H1 (cell line): ENCODE results near the gene MNAT1. TPM values are rescaled to one million over a fixed set of nuclear protein-coding genes. Genes with fewer than 3 reads are reported as not detected.

Experiments used
- CTCF ChIA-PET: fragments of 300-600 bp; sonication (Branson Sonifier 250); formaldehyde crosslinking; loops from one replicate; lab custom pipeline; 2021; ENCODE audit not compliant: partially characterized antibody; lab: Charles Lee
- POLR2A ChIA-PET: fragments of 300-600 bp; sonication (Branson Sonifier 250); formaldehyde crosslinking; loops from one replicate; lab custom pipeline; 2021; ENCODE audit warnings: inconsistent platforms; ENCODE audit not compliant: partially characterized antibody; lab: Charles Lee
- DNase-seq, 2 experiments: peaks; one replicate each; pipeline versions ENCODE4 v3.0.0 to v3.0.0-alpha.2; 2010 to 2022; ENCODE audit warnings: low spot score in 2 of 2, low read depth in 1 of 2, mixed read lengths in 1 of 2
- FAIRE-seq: peaks from 2 replicates; lab custom pipeline; 2011; peaks lifted over from hg19 to GRCh38; lab: Jason Lieb, UNC
- H2AFZ ChIP-seq: 2 replicates; pipeline ENCODE4 v1.8.1; 2012; ENCODE audit warnings: low read length, inconsistent platforms
- H2AK5ac ChIP-seq: 2 replicates; pipeline ENCODE4 v1.6.1; 2013; ENCODE audit warnings: low read depth, low read length
- H2BK120ac ChIP-seq: replicated peaks from 2 replicates; pipeline ENCODE3; 2013; ENCODE audit warnings: low read depth, low read length, inconsistent platforms
- H2BK12ac ChIP-seq: 2 replicates; pipeline ENCODE4 v1.6.1; 2013; ENCODE audit warnings: low read depth, low read length
- H2BK15ac ChIP-seq: 2 replicates; pipeline ENCODE4 v1.6.1; 2013; ENCODE audit warnings: low read length
- H2BK20ac ChIP-seq: 2 replicates; pipeline ENCODE4 v1.6.1; 2013; ENCODE audit warnings: low read length
- H2BK5ac ChIP-seq: 2 replicates; pipeline ENCODE4 v1.6.1; 2013; ENCODE audit warnings: low read depth, low read length
- H3K14ac ChIP-seq: 2 replicates; pipeline ENCODE4 v1.6.1; 2013; ENCODE audit warnings: inconsistent platforms; ENCODE audit not compliant: insufficient read length
- H3K18ac ChIP-seq: 2 replicates; pipeline ENCODE4 v1.6.1; 2013; ENCODE audit warnings: low read length; ENCODE audit errors: extremely low read depth
- H3K23ac ChIP-seq: 2 replicates; pipeline ENCODE4 v1.6.1; 2013; ENCODE audit warnings: inconsistent platforms; ENCODE audit not compliant: insufficient read length
- H3K23me2 ChIP-seq: 2 replicates; pipeline ENCODE4 v1.6.1; 2013; ENCODE audit warnings: low read depth, low read length
- H3K27ac ChIP-seq: 2 replicates; pipeline ENCODE4 v1.6.1; 2011; ENCODE audit warnings: low read depth, low read length, inconsistent platforms
- H3K27me3 ChIP-seq, 4 experiments: replicated peaks in 1 of 4; 1 replicate in 1 of 4; 2 replicates in 3 of 4; pipeline versions ENCODE4 v1.6.1 to v1.8.1; 2011 to 2013; ENCODE audit warnings: low read length in 3 of 4, mild to moderate bottlenecking in 3 of 4, inconsistent platforms in 2 of 4, mixed read lengths in 2 of 4, moderate library complexity in 1 of 4; ENCODE audit not compliant: control insufficient read depth in 3 of 4, insufficient read depth in 3 of 4; ENCODE audit errors: extremely low read depth in 1 of 4
- H3K36me3 ChIP-seq, 4 experiments: 2 replicates each; pipeline versions ENCODE4 v1.6.1 to v1.8.1; 2011 to 2013; ENCODE audit warnings: mild to moderate bottlenecking in 4 of 4, low read length in 3 of 4, moderate library complexity in 2 of 4, control low read depth in 1 of 4, inconsistent platforms in 1 of 4; ENCODE audit not compliant: insufficient read depth in 4 of 4, control insufficient read depth in 2 of 4
- H3K4ac ChIP-seq: replicated peaks from 2 replicates; pipeline ENCODE3; 2013; ENCODE audit warnings: low read length, low read depth, mixed read lengths, inconsistent platforms; ENCODE audit not compliant: insufficient read length
- H3K4me1 ChIP-seq, 4 experiments: replicated peaks in 1 of 4; 1 replicate in 1 of 4; 2 replicates in 3 of 4; pipeline versions ENCODE4 v1.6.1 to v1.8.1; 2011 to 2013; ENCODE audit warnings: low read length in 3 of 4, inconsistent platforms in 2 of 4, mixed read lengths in 1 of 4; ENCODE audit not compliant: insufficient read depth in 4 of 4, control insufficient read depth in 3 of 4
- H3K4me2 ChIP-seq, 2 experiments: 2 replicates each; pipeline versions ENCODE4 v1.6.1 to v1.8.1; 2011 to 2013; ENCODE audit warnings: low read depth in 2 of 2, low read length in 2 of 2, control low read depth in 1 of 2, inconsistent platforms in 1 of 2, mild to moderate bottlenecking in 1 of 2; ENCODE audit not compliant: insufficient read depth in 1 of 2
- H3K4me3 ChIP-seq, 4 experiments: fragments of 200-600, 300-600 bp in 1 of 4; sonication (generic), shearing (Covaris generic), sonication (Bioruptor Twin) in 1 of 4; 2 replicates each; pipeline versions ENCODE4 v1.5.1 to v1.8.1; 2011 to 2016; ENCODE audit warnings: low read length in 4 of 4, low read depth in 3 of 4, control low read depth in 2 of 4, inconsistent platforms in 2 of 4, mild to moderate bottlenecking in 2 of 4, mixed read lengths in 1 of 4, moderate library complexity in 1 of 4; ENCODE audit not compliant: insufficient read depth in 2 of 4; ENCODE audit errors: extremely low read depth in 1 of 4
- H3K56ac ChIP-seq: replicated peaks from 2 replicates; pipeline ENCODE3; 2013; ENCODE audit warnings: low read depth, mild to moderate bottlenecking, mixed read lengths, low read length, inconsistent platforms; ENCODE audit not compliant: insufficient read length
- H3K79me1 ChIP-seq: 2 replicates; pipeline ENCODE4 v1.6.1; 2013; ENCODE audit warnings: low read depth, low read length, control low read depth
- H3K79me2 ChIP-seq, 2 experiments: 2 replicates each; pipeline versions ENCODE4 v1.6.1 to v1.8.1; 2012 to 2013; ENCODE audit warnings: low read length in 2 of 2, mild to moderate bottlenecking in 2 of 2, inconsistent platforms in 1 of 2; ENCODE audit not compliant: insufficient read depth in 2 of 2, control insufficient read depth in 1 of 2
- H3K9ac ChIP-seq, 4 experiments: replicated peaks in 1 of 4; 1 replicate in 1 of 4; 2 replicates in 3 of 4; pipeline versions ENCODE4 v1.6.1 to v1.8.1; 2011 to 2013; ENCODE audit warnings: low read depth in 3 of 4, low read length in 3 of 4, control low read depth in 2 of 4, mild to moderate bottlenecking in 2 of 4, moderate library complexity in 2 of 4, inconsistent platforms in 1 of 4; ENCODE audit errors: extremely low read depth in 1 of 4
- H3K9me3 ChIP-seq, 2 experiments: 2 replicates each; pipeline versions ENCODE4 v1.6.1 to v1.8.1; 2012 to 2013; ENCODE audit warnings: mild to moderate bottlenecking in 2 of 2, moderate library complexity in 2 of 2, control low read depth in 1 of 2, inconsistent platforms in 1 of 2, low read depth in 1 of 2, low read length in 1 of 2, mixed read lengths in 1 of 2; ENCODE audit not compliant: insufficient read depth in 2 of 2
- H4K20me1 ChIP-seq, 2 experiments: replicated peaks in 1 of 2; 2 replicates each; pipeline versions ENCODE3 to v1.8.1; 2011 to 2013; ENCODE audit warnings: inconsistent platforms in 2 of 2, low read length in 2 of 2, mild to moderate bottlenecking in 1 of 2; ENCODE audit not compliant: insufficient read depth in 2 of 2, control insufficient read depth in 1 of 2
- H4K5ac ChIP-seq: 2 replicates; pipeline ENCODE4 v1.6.1; 2013; ENCODE audit warnings: low read length, low read depth, mixed read lengths, inconsistent platforms; ENCODE audit not compliant: insufficient read length
- H4K8ac ChIP-seq: 2 replicates; pipeline ENCODE4 v1.8.0; 2013; ENCODE audit warnings: mild to moderate bottlenecking, moderate library complexity, low read length, inconsistent platforms; ENCODE audit not compliant: insufficient read depth; ENCODE audit errors: extremely low read depth
- H4K91ac ChIP-seq: replicated peaks from 2 replicates; pipeline ENCODE3; 2013; ENCODE audit warnings: low read length, mixed read lengths, inconsistent platforms; ENCODE audit not compliant: insufficient read length
- E2F6 ChIP-seq: IDR thresholded peaks from 2 replicates; pipeline ENCODE4 v1.6.1; 2012; ENCODE audit warnings: inconsistent platforms
- EP300 ChIP-seq, 2 experiments: IDR thresholded peaks; 1 replicate in 1 of 2; 2 replicates in 1 of 2; pipeline ENCODE4 v1.6.1; 2011 to 2012; ENCODE audit warnings: low read depth in 2 of 2, low read length in 2 of 2, mild to moderate bottlenecking in 2 of 2, borderline replicate concordance in 1 of 2, inconsistent platforms in 1 of 2, moderate library complexity in 1 of 2
- RNF2 ChIP-seq: fragments of 200-900, 300-1000 bp; sonication (generic); IDR thresholded peaks from 2 replicates; pipeline ENCODE4 v1.7.1; 2016; ENCODE audit warnings: borderline replicate concordance, low read depth, mild to moderate bottlenecking, antibody characterized with exemption, low read length; ENCODE audit not compliant: poor library complexity, severe bottlenecking; ENCODE audit errors: missing control alignments
- TCF12 ChIP-seq: IDR thresholded peaks from 2 replicates; pipeline ENCODE4 v1.6.1; 2011; ENCODE audit warnings: low read depth, mild to moderate bottlenecking, low read length
- WGBS, 2 experiments: shearing (Covaris generic) in 1 of 2; methylation state at CpG; one replicate each; pipeline versions ENCODE4 v1.1.6 to v1.1.7; 2013 to 2015; ENCODE audit warnings: low lambda C conversion rate in 2 of 2, mixed read lengths in 2 of 2, inconsistent platforms in 1 of 2, low coverage in 1 of 2, missing lambda C conversion rate in 1 of 2; ENCODE audit not compliant: insufficient replicate concordance in 2 of 2, insufficient coverage in 1 of 2, insufficient read length in 1 of 2; ENCODE audit errors: extremely low coverage in 1 of 2, missing lambda C conversion rate in 1 of 2; 5-methylcytosine and 5-hydroxymethylcytosine counted together
- polyA plus RNA-seq, 7 experiments: library from polyadenylated mRNA; depleted of rRNA in 3 of 7; stranded (reverse) in 5 of 7; unstranded in 2 of 7; fragments of >200 nt in 5 of 7; fragments of 200-250 nt in 2 of 7; gene quantifications; 1 replicate in 5 of 7; 2 replicates in 1 of 7; 4 replicates in 1 of 7; pipeline versions ENCODE4 v1.2.1 to v1.2.3, GENCODE V29; 2011 to 2013; ENCODE audit warnings: missing spikeins in 2 of 7, mixed read lengths in 2 of 7
- total RNA-seq: library from RNA; stranded (reverse); fragmentation: NEBNext Ultra II Directional; extraction: Animal tissue kit (Norgen Biotek cat#: 25700); gene quantifications from 2 replicates; pipeline ENCODE4 v1.2.1, GENCODE V29; 2021

MNAT1 gene
- total and polyA plus RNA-seq, 2 of the 8 experiments (the other 6 are each of a cell fraction or from before 2014, with no cell fraction given) = 34.7 to 52.1 TPM

DNA sequence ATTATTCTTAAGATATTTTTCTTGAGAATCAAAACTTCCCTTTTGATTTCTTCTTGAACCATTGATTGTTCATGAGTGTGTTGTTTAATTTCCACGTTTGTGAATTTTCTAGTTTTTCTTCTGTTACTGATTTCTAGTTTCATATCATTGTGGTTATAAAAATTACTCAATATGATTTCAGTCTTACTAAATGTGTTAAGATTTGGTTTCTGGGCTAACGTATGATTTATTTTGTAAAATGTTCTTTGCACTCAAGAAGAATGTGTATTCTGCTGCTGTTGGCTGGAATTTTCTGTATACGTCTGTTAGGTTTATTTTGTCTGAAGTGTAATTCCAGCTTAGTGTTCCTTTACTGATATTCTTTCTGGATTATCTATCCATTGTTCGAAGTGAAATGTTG is 221.6 kb downstream of the MNAT1 start:
- Histone ChIP-seq H2AK5ac (no peak overlapping the region), H3K36me3 (no peaks in the 10 kb centered on the region; a peak in 1 of 8 replicates), H2AFZ (no peak overlapping the region)

More for the DNA sequence above, 221.6 kb downstream of the MNAT1 start:
- Histone ChIP-seq H3K9ac (no peak overlapping the region), H3K14ac (no peak overlapping the region), H3K4me3 (no peak overlapping the region), H3K23ac (no peak overlapping the region), H3K23me2 (no peaks in the 10 kb centered on the region; the same call in 1 of the 2 replicates), H3K79me2 (no peaks in the 10 kb centered on the region; a peak in 1 of 4 replicates), H3K18ac (no peak overlapping the region), H3K9me3 (peaks cover 5 to 19% of the 10 kb centered on the region in 2 experiments), H2BK120ac (no peak overlapping the region), H4K5ac (no peak overlapping the region), H2BK15ac (no peak overlapping the region), H3K79me1 (no peaks in the 10 kb centered on the region; the same call in 1 of the 2 replicates), H3K27me3 (no peaks in the 10 kb centered on the region), H2BK20ac (no peak overlapping the region), H4K8ac (no peak overlapping the region), H3K56ac (no peak overlapping the region), H4K20me1 (no peaks in the 10 kb centered on the region), H3K4me2 (no peak overlapping the region), H4K91ac (no peak overlapping the region), H2BK5ac (no peak overlapping the region), H3K4ac (no peak overlapping the region), H2BK12ac (no peak overlapping the region), H3K4me1 (no peaks in the 10 kb centered on the region), H3K27ac (no peak overlapping the region)
- FAIRE-seq = no peak
- CTCF ChIA-PET = no interaction called here
- POLR2A ChIA-PET = no interaction called here
- TF ChIP-seq E2F6 (no peak), TCF12 (no peak), EP300 (IDR thresholded peaks at IDR 0.05; ENCODE audit: borderline replicate concordance in 1 of 2, low read depth in 2 of 2, low read length in 2 of 2) (no peak), RNF2 (no peak)
- WGBS, 2 experiments = 85% methylated on average over 4 of the region's 4 CpGs; no CpG with 5 or more reads in 1 of the 2 experiments
- DNase-seq = no peak
